Tibial nerve (tissue), 4 donors: Measurements from ENCODE around the gene GOLPH3.

Experiments
- EP300 ChIP-seq, 2 donors: sonication (generic); formaldehyde crosslinking; IDR thresholded peaks; one replicate each; pipeline ENCODE4 v1.6.1; 2017; ENCODE audit warnings: antibody characterized with exemption in 2 of 2, mild to moderate bottlenecking in 1 of 2
- TF ChIP-seq, protein P1 (sequence below), 5 experiments: fragments of 200-600 bp in 3 of 5; fragments of 450-650 bp in 2 of 5; sonication (generic) in 3 of 5; IDR thresholded peaks; one replicate each; pipeline ENCODE4 v1.5.1; 2016 to 2019; ENCODE audit warnings: antibody characterized with exemption in 5 of 5, mild to moderate bottlenecking in 3 of 5, moderate library complexity in 2 of 5

GRCh38 chr5:32197032-32197431 is 22.9 kb upstream of the GOLPH3 start:
- TF ChIP-seq, protein P1, sequence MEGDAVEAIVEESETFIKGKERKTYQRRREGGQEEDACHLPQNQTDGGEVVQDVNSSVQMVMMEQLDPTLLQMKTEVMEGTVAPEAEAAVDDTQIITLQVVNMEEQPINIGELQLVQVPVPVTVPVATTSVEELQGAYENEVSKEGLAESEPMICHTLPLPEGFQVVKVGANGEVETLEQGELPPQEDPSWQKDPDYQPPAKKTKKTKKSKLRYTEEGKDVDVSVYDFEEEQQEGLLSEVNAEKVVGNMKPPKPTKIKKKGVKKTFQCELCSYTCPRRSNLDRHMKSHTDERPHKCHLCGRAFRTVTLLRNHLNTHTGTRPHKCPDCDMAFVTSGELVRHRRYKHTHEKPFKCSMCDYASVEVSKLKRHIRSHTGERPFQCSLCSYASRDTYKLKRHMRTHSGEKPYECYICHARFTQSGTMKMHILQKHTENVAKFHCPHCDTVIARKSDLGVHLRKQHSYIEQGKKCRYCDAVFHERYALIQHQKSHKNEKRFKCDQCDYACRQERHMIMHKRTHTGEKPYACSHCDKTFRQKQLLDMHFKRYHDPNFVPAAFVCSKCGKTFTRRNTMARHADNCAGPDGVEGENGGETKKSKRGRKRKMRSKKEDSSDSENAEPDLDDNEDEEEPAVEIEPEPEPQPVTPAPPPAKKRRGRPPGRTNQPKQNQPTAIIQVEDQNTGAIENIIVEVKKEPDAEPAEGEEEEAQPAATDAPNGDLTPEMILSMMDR (IDR thresholded peaks at IDR 0.05): no peak
- no peak for TF ChIP-seq EP300 (IDR thresholded peaks at IDR 0.05)
